ENCODE data around the gene TBC1D8.

Gene TBC1D8

GRCh38 chr2:101120124-101120996, 30.8 kb downstream of the TBC1D8 start:
- no peak overlapping the region for H3K4me3 ChIP-seq (ENCODE audit: low read depth, low read length)
- TF ChIP-seq, protein P1, sequence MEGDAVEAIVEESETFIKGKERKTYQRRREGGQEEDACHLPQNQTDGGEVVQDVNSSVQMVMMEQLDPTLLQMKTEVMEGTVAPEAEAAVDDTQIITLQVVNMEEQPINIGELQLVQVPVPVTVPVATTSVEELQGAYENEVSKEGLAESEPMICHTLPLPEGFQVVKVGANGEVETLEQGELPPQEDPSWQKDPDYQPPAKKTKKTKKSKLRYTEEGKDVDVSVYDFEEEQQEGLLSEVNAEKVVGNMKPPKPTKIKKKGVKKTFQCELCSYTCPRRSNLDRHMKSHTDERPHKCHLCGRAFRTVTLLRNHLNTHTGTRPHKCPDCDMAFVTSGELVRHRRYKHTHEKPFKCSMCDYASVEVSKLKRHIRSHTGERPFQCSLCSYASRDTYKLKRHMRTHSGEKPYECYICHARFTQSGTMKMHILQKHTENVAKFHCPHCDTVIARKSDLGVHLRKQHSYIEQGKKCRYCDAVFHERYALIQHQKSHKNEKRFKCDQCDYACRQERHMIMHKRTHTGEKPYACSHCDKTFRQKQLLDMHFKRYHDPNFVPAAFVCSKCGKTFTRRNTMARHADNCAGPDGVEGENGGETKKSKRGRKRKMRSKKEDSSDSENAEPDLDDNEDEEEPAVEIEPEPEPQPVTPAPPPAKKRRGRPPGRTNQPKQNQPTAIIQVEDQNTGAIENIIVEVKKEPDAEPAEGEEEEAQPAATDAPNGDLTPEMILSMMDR (IDR thresholded peaks at IDR 0.05; ENCODE audit: low read depth, low read length) = no peak
- no peak for TF ChIP-seq POLR2A (IDR thresholded peaks at IDR 0.05; ENCODE audit: extremely low read depth, insufficient read length)
- TF ChIP-seq MAX (IDR thresholded peaks at IDR 0.05; ENCODE audit: low read depth, low read length) = peak; percentile 86
- peak; percentile 53 for TF ChIP-seq MYC (IDR thresholded peaks at IDR 0.05; ENCODE audit: low read depth, low read length)
- DNase-seq (ENCODE audit: low read depth) = peak; percentile 88

DNA sequence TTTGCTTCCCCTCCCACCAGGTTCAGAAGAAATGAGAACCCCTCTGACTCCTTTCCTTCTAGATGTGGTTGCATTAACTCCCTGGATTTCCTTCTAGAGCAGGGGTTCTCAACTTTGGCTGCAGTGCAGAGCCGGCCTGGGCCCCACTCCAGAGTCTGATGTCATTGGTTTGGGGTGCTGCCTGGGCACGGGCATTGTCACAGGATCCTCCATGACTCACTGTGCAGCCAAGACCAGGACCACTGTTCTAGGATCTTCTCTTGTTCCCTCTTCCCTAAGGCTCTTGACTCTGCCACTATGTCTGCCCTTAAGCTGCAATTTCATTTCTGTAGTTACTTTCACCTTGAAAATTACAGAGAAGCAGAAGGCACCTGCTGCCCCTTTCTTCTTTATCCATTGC, 31.8 kb downstream of the TBC1D8 start:
- TF ChIP-seq, protein P1 (IDR thresholded peaks at IDR 0.05; ENCODE audit: low read depth, low read length) = no peak
- no peak for TF ChIP-seq POLR2A (IDR thresholded peaks at IDR 0.05; ENCODE audit: extremely low read depth, insufficient read length)
- TF ChIP-seq MAX (IDR thresholded peaks at IDR 0.05; ENCODE audit: low read depth, low read length) = no peak
- no peak for TF ChIP-seq MYC (IDR thresholded peaks at IDR 0.05; ENCODE audit: low read depth, low read length)
- no peak overlapping the region for H3K4me3 ChIP-seq (ENCODE audit: low read depth, low read length)
- no peak for DNase-seq (ENCODE audit: low read depth)

GRCh38 chr2:101116841-101117552, 34.2 kb downstream of the TBC1D8 start:
- H3K4me3 ChIP-seq (ENCODE audit: low read depth, low read length) = no peak overlapping the region
- TF ChIP-seq, protein P1 (IDR thresholded peaks at IDR 0.05; ENCODE audit: low read depth, low read length) = no peak
- TF ChIP-seq MAX (IDR thresholded peaks at IDR 0.05; ENCODE audit: low read depth, low read length) (no peak), POLR2A (IDR thresholded peaks at IDR 0.05; ENCODE audit: extremely low read depth, insufficient read length) (no peak), MYC (IDR thresholded peaks at IDR 0.05; ENCODE audit: low read depth, low read length) (no peak)
- DNase-seq (ENCODE audit: low read depth) = no peak

DNA sequence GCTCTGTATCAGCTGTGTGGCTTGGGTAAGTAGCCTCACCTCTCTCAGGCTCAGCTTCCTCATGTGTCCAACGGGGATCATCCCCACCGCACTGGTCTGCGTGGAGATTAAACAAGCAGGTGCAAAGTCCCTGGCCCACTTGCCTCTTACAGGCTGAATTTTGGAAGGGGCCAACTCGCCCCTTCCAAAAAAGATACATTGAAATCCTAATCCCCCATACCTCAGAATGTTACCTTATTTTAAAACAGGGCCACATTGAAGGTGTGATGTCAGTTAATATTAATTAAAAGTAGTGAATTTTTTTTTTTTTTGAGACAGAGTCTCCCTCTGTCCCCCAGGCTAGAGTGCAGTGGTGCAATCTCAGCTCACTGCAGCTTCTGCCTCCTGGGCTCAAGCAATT, 34.8 kb downstream of the TBC1D8 start:
- DNase-seq (ENCODE audit: low read depth) = peak; percentile 49
- TF ChIP-seq, protein P1 (IDR thresholded peaks at IDR 0.05; ENCODE audit: low read depth, low read length) = no peak
- no peak for TF ChIP-seq POLR2A (IDR thresholded peaks at IDR 0.05; ENCODE audit: extremely low read depth, insufficient read length)
- no peak for TF ChIP-seq MYC (IDR thresholded peaks at IDR 0.05; ENCODE audit: low read depth, low read length)
- TF ChIP-seq MAX (IDR thresholded peaks at IDR 0.05; ENCODE audit: low read depth, low read length) = no peak

GRCh38 chr2:101115664-101116063, 35.5 kb downstream of the TBC1D8 start:
- TF ChIP-seq MAX (IDR thresholded peaks at IDR 0.05; ENCODE audit: low read depth, low read length) (no peak), POLR2A (IDR thresholded peaks at IDR 0.05; ENCODE audit: extremely low read depth, insufficient read length) (no peak)
- TF ChIP-seq, protein P1 (IDR thresholded peaks at IDR 0.05; ENCODE audit: low read depth, low read length) = no peak
- DNase-seq (ENCODE audit: low read depth) = no peak

More for the DNA sequence above, 34.8 kb downstream of the TBC1D8 start:
- no peak overlapping the region for H3K4me3 ChIP-seq (ENCODE audit: low read depth, low read length)

More at GRCh38 chr2:101115664-101116063, 35.5 kb downstream of the TBC1D8 start:
- no peak overlapping the region for H3K4me3 ChIP-seq (ENCODE audit: low read depth, low read length)

All from NB4 (cell line).